K562 (cell line): ENCODE measurements around the gene KLHDC7B. TPM values are rescaled to one million over a fixed set of nuclear protein-coding genes. Genes with fewer than 3 reads are reported as not detected.

Source experiments
- ATAC-seq: fragments of 200-7000 bp; cut with Tn5 transposase; 3 replicates; pipeline ENCODE4 v1.9.1; 2020; ENCODE audit warnings: moderate library complexity
- BruUV-seq: library from RNA; stranded (reverse); fragments of 400-500 nt; replicated peaks from 2 replicates; lab custom pipeline; 2021; lab: Mats Ljungman, UMichigan
- CTCF ChIA-PET: fragments of 300-600 bp; formaldehyde crosslinking; extraction: SDS; loops from one replicate; lab custom pipeline; 2021; ENCODE audit warnings: low intra/inter-chr PET ratio; lab: Yijun Ruan, JAX
- POLR2A ChIA-PET: fragments of 300-600, 350-650 bp; sonication (Branson Sonifier 250); formaldehyde crosslinking; extraction: SDS; loops from one replicate; lab custom pipeline; 2021; ENCODE audit warnings: antibody characterized with exemption, inconsistent platforms; lab: Yijun Ruan, JAX
- DNase-seq, 4 experiments: peaks; one replicate each; pipeline versions ENCODE4 v3.0.0 to v3.0.0-alpha.2; 2011 to 2018; ENCODE audit warnings: low spot score in 3 of 4, mixed read lengths in 3 of 4; ENCODE audit errors: extremely low read depth in 1 of 4
- FAIRE-seq: peaks from 2 replicates; lab custom pipeline; 2011; peaks lifted over from hg19 to GRCh38; lab: Jason Lieb, UNC
- H2AFZ ChIP-seq: 2 replicates; pipeline ENCODE4 v1.6.0; 2011; ENCODE audit warnings: low read depth, low read length, control low read depth, inconsistent platforms
- H3K27ac ChIP-seq: fragments of 200-600 bp; 3 replicates; pipeline ENCODE4 v1.8.0; 2011; ENCODE audit warnings: low read depth, mild to moderate bottlenecking, control low read depth, inconsistent platforms, low read length, moderate library complexity, mixed read lengths; ENCODE audit errors: extremely low read depth
- H3K27me3 ChIP-seq, 2 experiments: fragments of 300-600 bp in 1 of 2; 2 replicates in 1 of 2; 3 replicates in 1 of 2; pipeline versions ENCODE4 v1.6.0 to v1.8.0; 2011; ENCODE audit warnings: inconsistent platforms in 2 of 2, low read length in 2 of 2, mild to moderate bottlenecking in 1 of 2, mixed read lengths in 1 of 2, moderate library complexity in 1 of 2; ENCODE audit not compliant: control insufficient read depth in 2 of 2, insufficient read depth in 2 of 2
- H3K36me3 ChIP-seq: fragments of 300-600 bp; 3 replicates; pipeline ENCODE4 v1.8.0; 2011; ENCODE audit warnings: mild to moderate bottlenecking, low read length, inconsistent platforms; ENCODE audit not compliant: control insufficient read depth, insufficient read depth
- H3K4me1 ChIP-seq, 2 experiments: fragments of 200-600 bp in 1 of 2; replicated peaks in 1 of 2; 2 replicates in 1 of 2; 3 replicates in 1 of 2; pipeline versions ENCODE4 v1.5.1 to v1.8.0; 2011; ENCODE audit warnings: inconsistent platforms in 2 of 2, low read length in 2 of 2, mild to moderate bottlenecking in 1 of 2, mixed read lengths in 1 of 2, moderate library complexity in 1 of 2; ENCODE audit not compliant: control insufficient read depth in 2 of 2, insufficient read depth in 2 of 2
- H3K4me2 ChIP-seq: 2 replicates; pipeline ENCODE4 v1.6.1; 2011; ENCODE audit warnings: low read length, control low read depth, inconsistent platforms, mixed read lengths; ENCODE audit not compliant: insufficient read depth
- H3K4me3 ChIP-seq: fragments of 200-600 bp; sonication (generic), shearing (Covaris generic); 2 replicates; pipeline ENCODE4 v1.5.1; 2016; ENCODE audit warnings: control low read depth, inconsistent platforms
- H3K79me2 ChIP-seq: fragments of 200-600 bp; 3 replicates; pipeline ENCODE4 v1.8.0; 2011; ENCODE audit warnings: low read length, inconsistent platforms; ENCODE audit not compliant: control insufficient read depth, insufficient read depth
- H3K9ac ChIP-seq, 2 experiments: 2 replicates each; pipeline versions ENCODE4 v1.6.0 to v1.6.1; 2011; ENCODE audit warnings: low read depth in 2 of 2, low read length in 2 of 2, control low read depth in 1 of 2, inconsistent platforms in 1 of 2, mild to moderate bottlenecking in 1 of 2, mixed read lengths in 1 of 2; ENCODE audit not compliant: insufficient read depth in 1 of 2
- H3K9me1 ChIP-seq: one replicate; pipeline ENCODE4 v1.6.0; 2011; ENCODE audit warnings: inconsistent platforms, mild to moderate bottlenecking, low read length, moderate library complexity; ENCODE audit not compliant: control insufficient read depth, insufficient read depth
- H3K9me3 ChIP-seq: replicated peaks from 2 replicates; pipeline ENCODE4 v1.5.1; 2011; ENCODE audit warnings: low read depth, low read length, inconsistent platforms; ENCODE audit not compliant: control insufficient read depth, insufficient read depth
- H4K20me1 ChIP-seq: replicated peaks from 2 replicates; pipeline ENCODE4 v1.6.1; 2011; ENCODE audit warnings: low read length, inconsistent platforms, mixed read lengths; ENCODE audit not compliant: control insufficient read depth, insufficient read depth
- JUN ChIP-seq, 2 experiments: sonication (generic) in 1 of 2; formaldehyde crosslinking in 1 of 2; IDR thresholded peaks; 2 replicates each; pipeline versions ENCODE4 v1.6.1 to v1.8.0; 2012 to 2022; ENCODE audit warnings: borderline replicate concordance in 2 of 2, mild to moderate bottlenecking in 2 of 2, improper control_type of control experiment in 1 of 2, low read depth in 1 of 2, low read length in 1 of 2, missing genetic modification reagents in 1 of 2
- MCM3 ChIP-seq: fragments of 450-650 bp; IDR thresholded peaks from 2 replicates; pipeline ENCODE4 v1.6.1; 2016
- SIRT6 ChIP-seq: IDR thresholded peaks from one replicate; pipeline ENCODE4 v1.6.1; 2012; ENCODE audit warnings: low read depth, mild to moderate bottlenecking, control low read depth, inconsistent platforms, low read length, moderate library complexity
- SMAD2 ChIP-seq: fragments of 150-350 bp; IDR thresholded peaks from 2 replicates; pipeline ENCODE4 v1.6.1; 2014; ENCODE audit warnings: low read depth, mild to moderate bottlenecking, low read length
- SMARCC2 ChIP-seq: fragments of 450-650 bp; IDR thresholded peaks from 2 replicates; pipeline ENCODE4 v1.6.1; 2017; ENCODE audit warnings: antibody characterized with exemption, moderate library complexity, mild to moderate bottlenecking, low read depth
- TCF3 ChIP-seq: sonication (generic); formaldehyde crosslinking; IDR thresholded peaks from 2 replicates; pipeline ENCODE4 v1.4.0; 2020; ENCODE audit warnings: mild to moderate bottlenecking, missing genetic modification reagents
- ZNF121 ChIP-seq: sonication (generic); formaldehyde crosslinking; conservative IDR thresholded peaks from 2 replicates; pipeline ENCODE4 v1.8.0; 2022; ENCODE audit warnings: missing genetic modification reagents
- WGBS: fragments of 100-300 bp; shearing (Covaris generic); methylation state at CpG from one replicate; pipeline ENCODE4 v1.1.6; 2016; ENCODE audit warnings: low coverage, mixed read lengths; ENCODE audit not compliant: insufficient coverage; ENCODE audit errors: missing lambda C conversion rate; 5-methylcytosine and 5-hydroxymethylcytosine counted together
- in situ Hi-C: fragments of 300-500 bp; cut with MboI; formaldehyde crosslinking; loops from 4 replicates; pipeline ENCODE4 v1.15.0; 2018; ENCODE audit warnings: inconsistent platforms, mixed read lengths
- intact Hi-C: fragments of 100-400 bp; cut with micrococcal nuclease; formaldehyde crosslinking; loops from 2 replicates; pipeline ENCODE4 v1.14.2; 2022
- polyA plus RNA-seq, 8 experiments: library from polyadenylated mRNA; depleted of rRNA in 4 of 8; stranded (reverse) in 5 of 8; unstranded in 3 of 8; fragments of >200 nt; fragmentation: Nextera tagmentation in 2 of 8; fragmentation: Illumina TruSeq in 1 of 8; extraction: Ambion mirVana in 2 of 8; extraction: Trizol in 1 of 8; gene quantifications; 2 replicates each; pipeline versions ENCODE4 v1.2.1 to v1.2.3, GENCODE V29; 2011 to 2014; ENCODE audit warnings: inconsistent platforms in 1 of 8, missing spikeins in 1 of 8
- total RNA-seq, 7 experiments: library from RNA; depleted of rRNA in 6 of 7; stranded (reverse); fragments of >200 nt in 6 of 7; fragmentation: Illumina TruSeq in 2 of 7; extraction: Trizol in 2 of 7; gene quantifications; 2 replicates each; pipeline versions ENCODE4 v1.2.1 to v1.2.3, GENCODE V29; 2011 to 2021; ENCODE audit warnings: low replicate concordance in 1 of 7
- TF ChIP-seq, protein P1 (sequence below): fragments of 250-450 bp; sonication (Bioruptor Pico); IDR thresholded peaks from 2 replicates; pipeline ENCODE4 v1.8.0; 2021; ENCODE audit warnings: moderate library complexity, mild to moderate bottlenecking, inconsistent platforms
- TF ChIP-seq, protein P2 (sequence below): fragments of 200-600 bp; sonication (generic); IDR thresholded peaks from one replicate; pipeline ENCODE4 v1.6.1; 2012; ENCODE audit warnings: mild to moderate bottlenecking, low read depth, low read length, inconsistent platforms
- TF ChIP-seq, protein P3 (sequence below): fragments of 250-450 bp; sonication (Bioruptor Pico); IDR thresholded peaks from 2 replicates; pipeline ENCODE4 v1.8.0; 2022; ENCODE audit warnings: moderate library complexity, mild to moderate bottlenecking, inconsistent platforms

Gene KLHDC7B
- total and polyA plus RNA-seq, 9 of the 15 experiments (the other 6 are each of a cell fraction or from before 2014, with no cell fraction given): 0.04 to 0.22 (median 0.05) TPM; not detected in 4

GRCh38 chr22:50518606-50519005 lies 27.1 kb upstream of the KLHDC7B start:
- POLR2A ChIA-PET: interaction anchor here (0.6 to 2.7 kb wide), 3 partner anchors 9 to 286 kb away, joined by 4 to 11 read pairs (median 6); partner anchors contain the start of genes LMF2 and NCAPH2
- no peaks in the 10 kb centered on the region for H3K9me3 ChIP-seq
- CTCF ChIA-PET: no interaction called here
- no peaks in the 10 kb centered on the region for H3K27me3 ChIP-seq
- no peak overlapping the region for H3K4me2 ChIP-seq
- intact Hi-C loops: no loop called here
- H2AFZ ChIP-seq: no peak overlapping the region
- no TSS peak for BruUV-seq
- no peaks in the 10 kb centered on the region for H3K9me1 ChIP-seq
- FAIRE-seq (no peak), ATAC-seq (no peak), DNase-seq (no peak)
- H3K79me2 ChIP-seq: peaks cover 25% of the 10 kb centered on the region
- no peak overlapping the region for H3K4me3 ChIP-seq
- H3K9ac ChIP-seq: no peak overlapping the region; a peak in 1 of 4 replicates
- peaks cover 74% of the 10 kb centered on the region; the same call in 1 of the 3 replicates for H3K36me3 ChIP-seq
- in situ Hi-C loops: no loop called here
- 96% methylated on average over 7 of the region's 7 CpGs for WGBS
- H4K20me1 ChIP-seq: no peaks in the 10 kb centered on the region
- H3K4me1 ChIP-seq: peaks cover 0 to 10% of the 10 kb centered on the region in 2 experiments; a peak in 2 of 5 replicates
- H3K27ac ChIP-seq: no peak overlapping the region
- TF ChIP-seq, protein P1, sequence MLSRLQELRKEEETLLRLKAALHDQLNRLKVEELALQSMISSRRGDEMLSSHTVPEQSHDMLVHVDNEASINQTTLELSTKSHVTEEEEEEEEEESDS (CRISPR knock-in tag): no peak
- TF ChIP-seq MCM3 (no peak), ZNF121 (CRISPR knock-in tag) (no peak), JUN (IDR thresholded peaks at IDR 0.05; ENCODE audit: borderline replicate concordance, low read depth, low read length) (no peak), JUN (CRISPR knock-in tag; IDR thresholded peaks at IDR 0.05; ENCODE audit: borderline replicate concordance) (no peak), SMAD2 (no peak), TCF3 (no peak), SIRT6 (no peak), SMARCC2 (no peak)
- TF ChIP-seq, protein P2, sequence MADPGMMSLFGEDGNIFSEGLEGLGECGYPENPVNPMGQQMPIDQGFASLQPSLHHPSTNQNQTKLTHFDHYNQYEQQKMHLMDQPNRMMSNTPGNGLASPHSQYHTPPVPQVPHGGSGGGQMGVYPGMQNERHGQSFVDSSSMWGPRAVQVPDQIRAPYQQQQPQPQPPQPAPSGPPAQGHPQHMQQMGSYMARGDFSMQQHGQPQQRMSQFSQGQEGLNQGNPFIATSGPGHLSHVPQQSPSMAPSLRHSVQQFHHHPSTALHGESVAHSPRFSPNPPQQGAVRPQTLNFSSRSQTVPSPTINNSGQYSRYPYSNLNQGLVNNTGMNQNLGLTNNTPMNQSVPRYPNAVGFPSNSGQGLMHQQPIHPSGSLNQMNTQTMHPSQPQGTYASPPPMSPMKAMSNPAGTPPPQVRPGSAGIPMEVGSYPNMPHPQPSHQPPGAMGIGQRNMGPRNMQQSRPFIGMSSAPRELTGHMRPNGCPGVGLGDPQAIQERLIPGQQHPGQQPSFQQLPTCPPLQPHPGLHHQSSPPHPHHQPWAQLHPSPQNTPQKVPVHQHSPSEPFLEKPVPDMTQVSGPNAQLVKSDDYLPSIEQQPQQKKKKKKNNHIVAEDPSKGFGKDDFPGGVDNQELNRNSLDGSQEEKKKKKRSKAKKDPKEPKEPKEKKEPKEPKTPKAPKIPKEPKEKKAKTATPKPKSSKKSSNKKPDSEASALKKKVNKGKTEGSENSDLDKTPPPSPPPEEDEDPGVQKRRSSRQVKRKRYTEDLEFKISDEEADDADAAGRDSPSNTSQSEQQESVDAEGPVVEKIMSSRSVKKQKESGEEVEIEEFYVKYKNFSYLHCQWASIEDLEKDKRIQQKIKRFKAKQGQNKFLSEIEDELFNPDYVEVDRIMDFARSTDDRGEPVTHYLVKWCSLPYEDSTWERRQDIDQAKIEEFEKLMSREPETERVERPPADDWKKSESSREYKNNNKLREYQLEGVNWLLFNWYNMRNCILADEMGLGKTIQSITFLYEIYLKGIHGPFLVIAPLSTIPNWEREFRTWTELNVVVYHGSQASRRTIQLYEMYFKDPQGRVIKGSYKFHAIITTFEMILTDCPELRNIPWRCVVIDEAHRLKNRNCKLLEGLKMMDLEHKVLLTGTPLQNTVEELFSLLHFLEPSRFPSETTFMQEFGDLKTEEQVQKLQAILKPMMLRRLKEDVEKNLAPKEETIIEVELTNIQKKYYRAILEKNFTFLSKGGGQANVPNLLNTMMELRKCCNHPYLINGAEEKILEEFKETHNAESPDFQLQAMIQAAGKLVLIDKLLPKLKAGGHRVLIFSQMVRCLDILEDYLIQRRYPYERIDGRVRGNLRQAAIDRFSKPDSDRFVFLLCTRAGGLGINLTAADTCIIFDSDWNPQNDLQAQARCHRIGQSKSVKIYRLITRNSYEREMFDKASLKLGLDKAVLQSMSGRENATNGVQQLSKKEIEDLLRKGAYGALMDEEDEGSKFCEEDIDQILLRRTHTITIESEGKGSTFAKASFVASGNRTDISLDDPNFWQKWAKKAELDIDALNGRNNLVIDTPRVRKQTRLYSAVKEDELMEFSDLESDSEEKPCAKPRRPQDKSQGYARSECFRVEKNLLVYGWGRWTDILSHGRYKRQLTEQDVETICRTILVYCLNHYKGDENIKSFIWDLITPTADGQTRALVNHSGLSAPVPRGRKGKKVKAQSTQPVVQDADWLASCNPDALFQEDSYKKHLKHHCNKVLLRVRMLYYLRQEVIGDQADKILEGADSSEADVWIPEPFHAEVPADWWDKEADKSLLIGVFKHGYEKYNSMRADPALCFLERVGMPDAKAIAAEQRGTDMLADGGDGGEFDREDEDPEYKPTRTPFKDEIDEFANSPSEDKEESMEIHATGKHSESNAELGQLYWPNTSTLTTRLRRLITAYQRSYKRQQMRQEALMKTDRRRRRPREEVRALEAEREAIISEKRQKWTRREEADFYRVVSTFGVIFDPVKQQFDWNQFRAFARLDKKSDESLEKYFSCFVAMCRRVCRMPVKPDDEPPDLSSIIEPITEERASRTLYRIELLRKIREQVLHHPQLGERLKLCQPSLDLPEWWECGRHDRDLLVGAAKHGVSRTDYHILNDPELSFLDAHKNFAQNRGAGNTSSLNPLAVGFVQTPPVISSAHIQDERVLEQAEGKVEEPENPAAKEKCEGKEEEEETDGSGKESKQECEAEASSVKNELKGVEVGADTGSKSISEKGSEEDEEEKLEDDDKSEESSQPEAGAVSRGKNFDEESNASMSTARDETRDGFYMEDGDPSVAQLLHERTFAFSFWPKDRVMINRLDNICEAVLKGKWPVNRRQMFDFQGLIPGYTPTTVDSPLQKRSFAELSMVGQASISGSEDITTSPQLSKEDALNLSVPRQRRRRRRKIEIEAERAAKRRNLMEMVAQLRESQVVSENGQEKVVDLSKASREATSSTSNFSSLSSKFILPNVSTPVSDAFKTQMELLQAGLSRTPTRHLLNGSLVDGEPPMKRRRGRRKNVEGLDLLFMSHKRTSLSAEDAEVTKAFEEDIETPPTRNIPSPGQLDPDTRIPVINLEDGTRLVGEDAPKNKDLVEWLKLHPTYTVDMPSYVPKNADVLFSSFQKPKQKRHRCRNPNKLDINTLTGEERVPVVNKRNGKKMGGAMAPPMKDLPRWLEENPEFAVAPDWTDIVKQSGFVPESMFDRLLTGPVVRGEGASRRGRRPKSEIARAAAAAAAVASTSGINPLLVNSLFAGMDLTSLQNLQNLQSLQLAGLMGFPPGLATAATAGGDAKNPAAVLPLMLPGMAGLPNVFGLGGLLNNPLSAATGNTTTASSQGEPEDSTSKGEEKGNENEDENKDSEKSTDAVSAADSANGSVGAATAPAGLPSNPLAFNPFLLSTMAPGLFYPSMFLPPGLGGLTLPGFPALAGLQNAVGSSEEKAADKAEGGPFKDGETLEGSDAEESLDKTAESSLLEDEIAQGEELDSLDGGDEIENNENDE: no peak
- TF ChIP-seq, protein P3, sequence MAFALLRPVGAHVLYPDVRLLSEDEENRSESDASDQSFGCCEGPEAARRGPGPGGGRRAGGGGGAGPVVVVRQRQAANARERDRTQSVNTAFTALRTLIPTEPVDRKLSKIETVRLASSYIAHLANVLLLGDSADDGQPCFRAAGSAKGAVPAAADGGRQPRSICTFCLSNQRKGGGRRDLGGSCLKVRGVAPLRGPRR: no peak
